Stomach (tissue), 9 donors: Measurements from ENCODE around the gene RENBP. TPM values are rescaled to one million over a fixed set of nuclear protein-coding genes. Genes with fewer than 3 reads are reported as not detected.
A peak's percentile ranks its signal among the peaks of the same experiment; 100 is the strongest.

Source experiments
- DNase-seq, 2 donors: peaks; one replicate each; pipeline versions ENCODE4 v3.0.0 to v3.0.0-alpha.2; 2013 to 2019
- H3K27ac ChIP-seq, 5 donors: fragments of 200-600 bp in 4 of 5; sonication (generic) in 4 of 5; one replicate each; pipeline ENCODE4 v1.5.1; 2013 to 2019; ENCODE audit warnings: mild to moderate bottlenecking in 1 of 5, moderate library complexity in 1 of 5
- H3K27me3 ChIP-seq, 3 donors: fragments of 200-600 bp; sonication (generic); one replicate each; pipeline ENCODE4 v1.5.1; 2017 to 2019; ENCODE audit warnings: mixed run types in 1 of 3
- H3K36me3 ChIP-seq, 4 donors: fragments of 200-600 bp; sonication (generic); 1 replicate in 3 of 4; 2 replicates in 1 of 4; pipeline ENCODE4 v1.5.1; 2016 to 2019
- H3K4me1 ChIP-seq, 4 donors: fragments of 200-600 bp; sonication (generic); one replicate each; pipeline ENCODE4 v1.5.1; 2016 to 2019
- H3K4me3 ChIP-seq, 4 donors: fragments of 200-600 bp; sonication (generic) in 3 of 4; one replicate each; pipeline ENCODE4 v1.5.1; 2016 to 2019; ENCODE audit warnings: mild to moderate bottlenecking in 1 of 4
- H3K9me3 ChIP-seq, 4 donors: fragments of 200-600 bp; sonication (generic); one replicate each; pipeline ENCODE4 v1.5.1; 2016 to 2019
- EP300 ChIP-seq: sonication (generic); formaldehyde crosslinking; IDR thresholded peaks from one replicate; pipeline ENCODE4 v1.6.1; 2017; ENCODE audit warnings: antibody characterized with exemption
- POLR2A ChIP-seq, 4 donors: fragments of 450-650 bp; IDR thresholded peaks; one replicate each; pipeline ENCODE4 v1.6.1; 2016; ENCODE audit warnings: antibody characterized with exemption in 4 of 4, control low read depth in 2 of 4, mild to moderate bottlenecking in 1 of 4, moderate library complexity in 1 of 4
- POLR2AphosphoS5 ChIP-seq, 3 donors: sonication (generic); formaldehyde crosslinking; IDR thresholded peaks; one replicate each; pipeline ENCODE4 v1.6.1; 2016; ENCODE audit warnings: antibody characterized with exemption in 3 of 3
- WGBS, 5 donors: extraction: QIAGEN DNeasy Blood & Tissue Kit in 3 of 5; methylation state at CpG; one replicate each; pipeline versions ENCODE4 v1.1.5 to v1.1.7; 2013 to 2018; 5-methylcytosine and 5-hydroxymethylcytosine counted together
- intact Hi-C: fragments of 100-400 bp; cut with DNase I; formaldehyde crosslinking; loops from one replicate; pipeline ENCODE4 v1.15.1; 2023; ENCODE audit warnings: low total_unique reads
- polyA plus RNA-seq, 3 donors: library from polyadenylated mRNA; stranded (reverse); fragments of 200-250 nt; gene quantifications; one replicate each; pipeline ENCODE4 v1.2.3, GENCODE V29; 2013
- total RNA-seq, 5 donors: library from RNA; depleted of rRNA; stranded (reverse); fragments of >200 nt; gene quantifications; one replicate each; pipeline versions ENCODE4 v1.1.0 to v1.2.3, GENCODE V29; 2014 to 2016
- TF ChIP-seq, protein P1 (sequence below), 7 experiments: fragments of 450-650 bp in 4 of 7; fragments of 200-600 bp in 3 of 7; sonication (generic) in 3 of 7; IDR thresholded peaks; one replicate each; pipeline ENCODE4 v1.5.1; 2016 to 2019; ENCODE audit warnings: antibody characterized with exemption in 7 of 7, control low read depth in 2 of 7, mild to moderate bottlenecking in 1 of 7
- donor health status: healthy with polysubstance abuse.
- donor health status: Bipolar disorder and iron deficiency.
- donor health status: healthy.

The RENBP gene
- total and polyA plus RNA-seq, 8 donors = 2.3 to 12.7 (median 8.1) TPM; not detected in 3

DNA sequence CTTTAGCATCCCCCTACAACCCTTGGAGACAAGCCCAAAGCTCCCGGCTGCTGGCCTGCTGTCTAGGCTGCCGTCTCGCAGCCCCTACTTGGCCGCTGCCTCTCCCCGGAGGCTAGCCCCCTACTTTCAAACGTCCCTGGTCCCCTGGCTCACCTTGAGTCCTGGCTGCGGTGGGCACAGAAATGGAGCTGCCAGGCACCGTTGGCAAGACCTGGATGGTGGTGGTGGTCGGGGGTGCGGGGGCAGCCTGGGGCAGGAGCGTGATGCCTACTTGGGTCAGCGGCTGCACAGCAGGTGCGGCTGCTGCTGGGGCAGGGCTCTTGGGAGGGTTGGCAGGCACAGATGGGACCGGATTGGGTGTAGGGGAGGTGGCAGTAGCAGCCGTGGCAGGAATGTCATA, 15.2 kb upstream of the RENBP start:
- DNase-seq = no peak
- H3K4me1 ChIP-seq = peaks cover 0 to 5% (median 0%) of the 10 kb centered on the region in 4 donors
- H3K36me3 ChIP-seq = peaks cover 47 to 99% (median 97%) of the 10 kb centered on the region in 4 donors
- H3K9me3 ChIP-seq = no peaks in the 10 kb centered on the region
- peaks cover 0 to 5% (median 0%) of the 10 kb centered on the region in 3 donors for H3K27me3 ChIP-seq
- H3K4me3 ChIP-seq = no peak overlapping the region
- TF ChIP-seq EP300 = no peak
- TF ChIP-seq POLR2A (IDR thresholded peaks at IDR 0.05) = no peak
- TF ChIP-seq, protein P1, sequence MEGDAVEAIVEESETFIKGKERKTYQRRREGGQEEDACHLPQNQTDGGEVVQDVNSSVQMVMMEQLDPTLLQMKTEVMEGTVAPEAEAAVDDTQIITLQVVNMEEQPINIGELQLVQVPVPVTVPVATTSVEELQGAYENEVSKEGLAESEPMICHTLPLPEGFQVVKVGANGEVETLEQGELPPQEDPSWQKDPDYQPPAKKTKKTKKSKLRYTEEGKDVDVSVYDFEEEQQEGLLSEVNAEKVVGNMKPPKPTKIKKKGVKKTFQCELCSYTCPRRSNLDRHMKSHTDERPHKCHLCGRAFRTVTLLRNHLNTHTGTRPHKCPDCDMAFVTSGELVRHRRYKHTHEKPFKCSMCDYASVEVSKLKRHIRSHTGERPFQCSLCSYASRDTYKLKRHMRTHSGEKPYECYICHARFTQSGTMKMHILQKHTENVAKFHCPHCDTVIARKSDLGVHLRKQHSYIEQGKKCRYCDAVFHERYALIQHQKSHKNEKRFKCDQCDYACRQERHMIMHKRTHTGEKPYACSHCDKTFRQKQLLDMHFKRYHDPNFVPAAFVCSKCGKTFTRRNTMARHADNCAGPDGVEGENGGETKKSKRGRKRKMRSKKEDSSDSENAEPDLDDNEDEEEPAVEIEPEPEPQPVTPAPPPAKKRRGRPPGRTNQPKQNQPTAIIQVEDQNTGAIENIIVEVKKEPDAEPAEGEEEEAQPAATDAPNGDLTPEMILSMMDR (IDR thresholded peaks at IDR 0.05) = no peak
- no peak for TF ChIP-seq POLR2AphosphoS5 (IDR thresholded peaks at IDR 0.05)
- intact Hi-C loops = no loop called here
- no peak overlapping the region for H3K27ac ChIP-seq
- WGBS, 5 donors = 85 to 96% (median 91%) methylated on average over 4 to 15 of the region's 15 CpGs

DNA sequence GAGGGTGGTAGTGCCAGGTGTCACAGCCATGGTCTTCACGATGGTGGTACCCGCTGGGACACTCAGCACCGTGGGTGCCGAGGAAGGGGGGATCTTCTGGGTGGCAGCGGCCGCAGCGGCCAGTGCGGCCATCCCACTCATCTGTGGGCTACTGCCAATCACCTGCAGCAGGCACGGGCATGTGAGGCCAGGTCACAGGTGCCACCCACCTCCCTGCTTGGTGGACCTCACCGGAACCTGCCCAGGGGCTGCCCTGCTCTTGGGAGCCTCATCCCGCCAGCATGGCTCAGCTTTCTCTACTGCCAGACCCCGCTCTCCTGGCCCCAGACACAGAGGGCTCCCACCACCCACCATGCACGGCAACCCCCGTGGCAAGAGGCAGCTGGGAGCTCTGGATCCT, 14.2 kb upstream of the RENBP start:
- WGBS, 5 donors = 91 to 100% (median 94%) methylated on average over 4 to 14 of the region's 14 CpGs; no CpG with 5 or more reads in 1 of the 5 donors
- TF ChIP-seq POLR2AphosphoS5 (IDR thresholded peaks at IDR 0.05) (no peak), EP300 (no peak), POLR2A (IDR thresholded peaks at IDR 0.05) (no peak)
- TF ChIP-seq, protein P1 (IDR thresholded peaks at IDR 0.05) = no peak
- Histone ChIP-seq H3K4me1 (peaks cover 0 to 3% (median 0%) of the 10 kb centered on the region in 4 donors), H3K9me3 (no peaks in the 10 kb centered on the region), H3K27me3 (peaks cover 0 to 5% (median 0%) of the 10 kb centered on the region in 3 donors), H3K27ac (peak overlapping the region in 1 of 5 donors; percentile 79), H3K4me3 (no peak overlapping the region), H3K36me3 (peaks cover 47 to 100% (median 100%) of the 10 kb centered on the region in 4 donors)
- DNase-seq = no peak
- intact Hi-C loops = no loop called here

DNA sequence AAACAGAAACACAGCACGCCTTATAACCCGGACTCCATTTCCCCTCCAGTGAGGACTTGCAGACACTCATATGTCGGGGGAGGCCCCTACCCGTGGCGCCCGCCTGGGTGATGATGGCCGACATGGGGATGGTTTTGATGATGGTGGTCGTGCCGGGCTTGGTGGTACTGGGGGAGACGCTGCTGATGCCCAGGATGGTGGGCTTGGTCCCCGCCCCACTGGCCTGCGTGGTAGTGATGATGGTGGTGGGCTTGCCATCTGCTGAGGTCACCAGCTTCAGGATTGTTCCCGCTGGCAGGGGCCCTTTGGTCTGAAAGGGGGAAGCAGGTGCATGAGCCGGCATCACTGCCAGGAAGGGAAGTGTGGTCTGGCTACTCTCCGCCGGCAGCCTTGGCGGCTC, 12.8 kb upstream of the RENBP start:
- peaks cover 0 to 15% (median 4%) of the 10 kb centered on the region in 4 donors for H3K4me1 ChIP-seq
- H3K4me3 ChIP-seq = no peak overlapping the region
- H3K36me3 ChIP-seq = peaks cover 42 to 100% (median 97%) of the 10 kb centered on the region in 4 donors
- intact Hi-C loops = no loop called here
- DNase-seq = no peak
- H3K27me3 ChIP-seq = peaks cover 0 to 5% (median 0%) of the 10 kb centered on the region in 3 donors
- no peak for TF ChIP-seq POLR2AphosphoS5 (IDR thresholded peaks at IDR 0.05)
- TF ChIP-seq, protein P1 (IDR thresholded peaks at IDR 0.05) = no peak
- no peak for TF ChIP-seq EP300
- no peak for TF ChIP-seq POLR2A (IDR thresholded peaks at IDR 0.05)
- 86 to 94% (median 90%) methylated on average over 6 to 17 of the region's 17 CpGs for WGBS, 5 donors
- peak overlapping the region in 2 of 5 donors; percentile 17 to 79 for H3K27ac ChIP-seq
- H3K9me3 ChIP-seq = no peaks in the 10 kb centered on the region

DNA sequence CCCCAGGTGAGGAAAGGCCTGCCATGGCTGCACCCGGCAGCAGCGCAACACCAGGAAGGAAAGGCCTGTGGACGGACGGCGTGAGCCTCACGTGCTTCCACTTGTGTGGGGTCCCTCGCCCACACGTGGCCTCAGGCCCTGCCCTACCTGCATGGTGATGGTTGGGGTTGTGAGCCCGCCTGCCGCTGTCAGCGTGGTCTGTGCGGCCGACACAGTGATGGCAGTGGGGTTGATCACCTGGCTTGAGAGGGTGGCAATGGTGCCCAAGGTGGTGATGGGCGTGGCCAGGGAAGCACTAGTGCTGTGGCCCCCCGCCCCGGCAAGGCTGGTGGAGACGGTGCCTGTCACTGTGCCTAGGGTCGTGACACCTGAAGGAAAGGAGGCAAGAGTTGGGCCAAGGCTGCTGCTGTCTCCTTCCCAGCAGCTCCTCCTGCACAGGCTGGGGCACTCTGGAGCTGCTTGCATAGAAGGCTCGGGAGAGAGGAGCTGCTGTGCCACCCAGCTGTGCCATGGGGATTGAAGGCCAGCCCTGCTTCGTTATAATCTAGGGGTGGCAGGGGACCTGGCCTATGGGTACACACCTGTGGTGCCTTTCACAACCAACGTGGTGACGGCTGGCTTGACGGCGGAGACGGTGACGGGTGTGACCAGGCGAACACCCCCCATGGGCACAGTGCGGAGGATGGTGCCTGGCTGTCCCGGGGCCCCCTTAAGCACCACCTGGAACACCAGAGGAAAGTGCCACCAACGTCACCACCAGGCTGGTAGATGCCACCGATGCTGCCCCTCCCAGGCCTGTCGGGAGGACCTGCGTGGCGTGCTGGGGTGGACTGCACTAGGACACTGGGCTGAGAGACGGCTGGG, 11.8 kb upstream of the RENBP start:
- intact Hi-C loops = no loop called here
- no peak overlapping the region for H3K4me3 ChIP-seq
- H3K9me3 ChIP-seq = no peaks in the 10 kb centered on the region
- peaks cover 0 to 15% (median 7%) of the 10 kb centered on the region in 4 donors for H3K4me1 ChIP-seq
- peak overlapping the region in 1 of 5 donors; percentile 79 for H3K27ac ChIP-seq
- H3K27me3 ChIP-seq = peaks cover 0 to 5% (median 0%) of the 10 kb centered on the region in 3 donors
- DNase-seq = no peak
- WGBS, 5 donors = 79 to 94% (median 90%) methylated on average over 17 to 35 of the region's 35 CpGs
- peaks cover 42 to 100% (median 97%) of the 10 kb centered on the region in 4 donors for H3K36me3 ChIP-seq
- TF ChIP-seq EP300 (no peak), POLR2AphosphoS5 (IDR thresholded peaks at IDR 0.05) (no peak), POLR2A (IDR thresholded peaks at IDR 0.05) (no peak)
- TF ChIP-seq, protein P1 (IDR thresholded peaks at IDR 0.05) = no peak
